Measurements from ENCODE around the gene CELF5. TPM values are rescaled to one million over a fixed set of nuclear protein-coding genes. Genes with fewer than 3 reads are reported as not detected.

Gene CELF5
- total RNA-seq, 3 donors from 2014 or later (not counting 1 experiment from before 2014, with no cell fraction given): 0.41 to 0.83 TPM; not detected in 1

- Mint-ChIP-seq H3K36me3 (no peaks in the 10 kb centered on the region), H3K4me1 (no peaks in the 10 kb centered on the region), H3K27ac (no peak overlapping the region), H3K27me3 (ENCODE audit: low read depth in 2 of 2) (peaks cover 0 to 17% of the 10 kb centered on the region in 2 donors), H3K4me3 (no peak overlapping the region), H3K9me3 (no peaks in the 10 kb centered on the region)
- Histone ChIP-seq H3K4me3 (ENCODE audit: low read length) (no peak overlapping the region), H3K9me3 (ENCODE audit: control insufficient read depth, insufficient read depth, low read length) (no peaks in the 10 kb centered on the region), H3K27ac (ENCODE audit: low read length) (no peak overlapping the region), H3K36me3 (ENCODE audit: control insufficient read depth, insufficient read depth, low read length) (no peaks in the 10 kb centered on the region), H3K4me1 (ENCODE audit: control insufficient read depth, insufficient read depth, low read length) (no peaks in the 10 kb centered on the region), H3K27me3 (ENCODE audit: control insufficient read depth, insufficient read depth, low read length) (no peaks in the 10 kb centered on the region)
- DNase-seq: no peak
- intact Hi-C loops (cut with micrococcal nuclease): no loop called here
- ATAC-seq: no peak
- 82% methylated on average over 7 of the region's 8 CpGs for WGBS (ENCODE audit: insufficient coverage)
- TF ChIP-seq CTCF (IDR thresholded peaks at IDR 0.05): no peak
Measured at GRCh38 chr19:3257071-3257470, 32.6 kb downstream of the CELF5 start.

- WGBS (ENCODE audit: insufficient coverage): 94% methylated on average over 7 of the region's 7 CpGs
- Mint-ChIP-seq H3K4me3 (no peak overlapping the region), H3K4me1 (no peaks in the 10 kb centered on the region), H3K9me3 (no peaks in the 10 kb centered on the region), H3K27me3 (ENCODE audit: low read depth in 2 of 2) (peaks cover 0 to 13% of the 10 kb centered on the region in 2 donors), H3K27ac (no peak overlapping the region), H3K36me3 (no peaks in the 10 kb centered on the region)
- ATAC-seq: no peak
- H3K27ac ChIP-seq (ENCODE audit: low read length): no peak overlapping the region
- TF ChIP-seq CTCF (IDR thresholded peaks at IDR 0.05): no peak
- no peaks in the 10 kb centered on the region for H3K27me3 ChIP-seq (ENCODE audit: control insufficient read depth, insufficient read depth, low read length)
- intact Hi-C loops (cut with micrococcal nuclease): no loop called here
- no peak overlapping the region for H3K4me3 ChIP-seq (ENCODE audit: low read length)
- H3K9me3 ChIP-seq (ENCODE audit: control insufficient read depth, insufficient read depth, low read length): no peaks in the 10 kb centered on the region
- no peaks in the 10 kb centered on the region for H3K36me3 ChIP-seq (ENCODE audit: control insufficient read depth, insufficient read depth, low read length)
- no peaks in the 10 kb centered on the region for H3K4me1 ChIP-seq (ENCODE audit: control insufficient read depth, insufficient read depth, low read length)
- DNase-seq: no peak
Measured at GRCh38 chr19:3262362-3262761, 37.9 kb downstream of the CELF5 start.

GRCh38 chr19:3263866-3264265 is 39.4 kb downstream of the CELF5 start:
- peaks cover 3% of the 10 kb centered on the region for H3K27me3 ChIP-seq (ENCODE audit: control insufficient read depth, insufficient read depth, low read length)
- no peak overlapping the region for H3K4me3 ChIP-seq (ENCODE audit: low read length)
- WGBS (ENCODE audit: insufficient coverage): 84% methylated on average over 7 of the region's 9 CpGs
- no peak overlapping the region for H3K27ac ChIP-seq (ENCODE audit: low read length)
- Mint-ChIP-seq H3K27me3 (ENCODE audit: low read depth in 2 of 2) (peaks cover 0 to 21% of the 10 kb centered on the region in 2 donors), H3K4me3 (no peak overlapping the region), H3K27ac (no peak overlapping the region), H3K4me1 (no peaks in the 10 kb centered on the region), H3K9me3 (no peaks in the 10 kb centered on the region), H3K36me3 (no peaks in the 10 kb centered on the region)
- DNase-seq (no peak), ATAC-seq (no peak)
- TF ChIP-seq CTCF (IDR thresholded peaks at IDR 0.05): no peak
- H3K36me3 ChIP-seq (ENCODE audit: control insufficient read depth, insufficient read depth, low read length): no peaks in the 10 kb centered on the region
- intact Hi-C loops (cut with micrococcal nuclease): no loop called here
- no peaks in the 10 kb centered on the region for H3K4me1 ChIP-seq (ENCODE audit: control insufficient read depth, insufficient read depth, low read length)
- no peaks in the 10 kb centered on the region for H3K9me3 ChIP-seq (ENCODE audit: control insufficient read depth, insufficient read depth, low read length)

- H3K4me3 Mint-ChIP-seq: no peak overlapping the region
- H3K36me3 ChIP-seq (ENCODE audit: control insufficient read depth, insufficient read depth, low read length): no peaks in the 10 kb centered on the region
Measured at GRCh38 chr19:3265432-3265831, 41.0 kb downstream of the CELF5 start.

More at GRCh38 chr19:3265432-3265831, 41.0 kb downstream of the CELF5 start:
- Mint-ChIP-seq H3K4me1 (no peaks in the 10 kb centered on the region), H3K27me3 (ENCODE audit: low read depth in 2 of 2) (peaks cover 10 to 26% of the 10 kb centered on the region in 2 donors), H3K27ac (no peak overlapping the region), H3K9me3 (no peaks in the 10 kb centered on the region), H3K36me3 (no peaks in the 10 kb centered on the region)
- intact Hi-C loops (cut with micrococcal nuclease): no loop called here
- WGBS (ENCODE audit: insufficient coverage): 74% methylated on average over 6 of the region's 6 CpGs
- DNase-seq (no peak), ATAC-seq (no peak)
- Histone ChIP-seq H3K27me3 (ENCODE audit: control insufficient read depth, insufficient read depth, low read length) (peaks cover 6% of the 10 kb centered on the region), H3K9me3 (ENCODE audit: control insufficient read depth, insufficient read depth, low read length) (no peaks in the 10 kb centered on the region), H3K27ac (ENCODE audit: low read length) (no peak overlapping the region), H3K4me3 (ENCODE audit: low read length) (no peak overlapping the region), H3K4me1 (ENCODE audit: control insufficient read depth, insufficient read depth, low read length) (no peaks in the 10 kb centered on the region)
- TF ChIP-seq CTCF (IDR thresholded peaks at IDR 0.05): no peak
